ENCODE results near the gene DOP1A.

DOP1A gene

GRCh38 chr6:83192456-83192855 lies 125.0 kb downstream of the DOP1A start:
- peak overlapping the region; percentile 98 for H3K4me3 ChIP-seq (ENCODE audit: low read length)
- no peak for TF ChIP-seq ZNF274 (IDR thresholded peaks at IDR 0.05; ENCODE audit: low read depth, low read length)

- TF ChIP-seq ZNF274 (IDR thresholded peaks at IDR 0.05; ENCODE audit: low read depth, low read length) = no peak
Measured at GRCh38 chr6:83192871-83193746, 125.6 kb downstream of the DOP1A start, which contains the start of the genes PGM3 and RWDD2A. Gene PGM3 (minus strand): TSS chr6:83193265. CDS start chr6:83191012, 2,253 bp downstream. Gene RWDD2A (plus strand): TSS chr6:83193357. CDS start chr6:83194452, 1,095 bp downstream.

GRCh38 chr6:83193747-83194566 lies 126.5 kb downstream of the DOP1A start:
- H3K4me3 ChIP-seq (ENCODE audit: low read length) = peak overlapping the region; percentile 98
- no peak for TF ChIP-seq ZNF274 (IDR thresholded peaks at IDR 0.05; ENCODE audit: low read depth, low read length)

More at GRCh38 chr6:83192871-83193746, 125.6 kb downstream of the DOP1A start, which contains the start of the genes PGM3 and RWDD2A:
- H3K4me3 ChIP-seq (ENCODE audit: low read length) = peak within 1 kb of the TSS; percentile 98

GRCh38 chr6:83198486-83199172 lies 131.2 kb downstream of the DOP1A start:
- TF ChIP-seq ZNF274 (IDR thresholded peaks at IDR 0.05; ENCODE audit: low read depth, low read length) = no peak
- no peak overlapping the region for H3K4me3 ChIP-seq (ENCODE audit: low read length)

GRCh38 chr6:83199173-83199862 lies 131.8 kb downstream of the DOP1A start:
- no peak for TF ChIP-seq ZNF274 (IDR thresholded peaks at IDR 0.05; ENCODE audit: low read depth, low read length)
- no peak overlapping the region for H3K4me3 ChIP-seq (ENCODE audit: low read length)

GRCh38 chr6:83199863-83200225 lies 132.4 kb downstream of the DOP1A start:
- TF ChIP-seq ZNF274 (IDR thresholded peaks at IDR 0.05; ENCODE audit: low read depth, low read length) = no peak
- H3K4me3 ChIP-seq (ENCODE audit: low read length) = no peak overlapping the region

- no peak for TF ChIP-seq ZNF274 (IDR thresholded peaks at IDR 0.05; ENCODE audit: low read depth, low read length)
- no peak overlapping the region for H3K4me3 ChIP-seq (ENCODE audit: low read length)
Measured at GRCh38 chr6:83202031-83202430, 134.6 kb downstream of the DOP1A start.

- TF ChIP-seq ZNF274 (IDR thresholded peaks at IDR 0.05; ENCODE audit: low read depth, low read length) = no peak
- H3K4me3 ChIP-seq (ENCODE audit: low read length) = no peak overlapping the region
Measured at GRCh38 chr6:83215131-83216047, 147.9 kb downstream of the DOP1A start.

GRCh38 chr6:83216806-83217205 lies 149.3 kb downstream of the DOP1A start:
- no peak for TF ChIP-seq ZNF274 (IDR thresholded peaks at IDR 0.05; ENCODE audit: low read depth, low read length)
- H3K4me3 ChIP-seq (ENCODE audit: low read length) = no peak overlapping the region

Data from GM08714 (cell line).